SKM-1 (cell line): ENCODE data around the gene AHI1.
A peak's percentile ranks its signal among the peaks of the same experiment; 100 is the strongest.

Experiments used
- DNase-seq: peaks from one replicate; lab custom pipeline; 2025; ENCODE audit not compliant: unreplicated experiment; lab: John Stamatoyannopoulos, UW

The AHI1 gene

GRCh38 chr6:135464634-135465033, 32.9 kb downstream of the AHI1 start:
- DNase-seq: no peak

- DNase-seq: no peak
Observed at GRCh38 chr6:135461208-135461607, 36.3 kb downstream of the AHI1 start.

DNA sequence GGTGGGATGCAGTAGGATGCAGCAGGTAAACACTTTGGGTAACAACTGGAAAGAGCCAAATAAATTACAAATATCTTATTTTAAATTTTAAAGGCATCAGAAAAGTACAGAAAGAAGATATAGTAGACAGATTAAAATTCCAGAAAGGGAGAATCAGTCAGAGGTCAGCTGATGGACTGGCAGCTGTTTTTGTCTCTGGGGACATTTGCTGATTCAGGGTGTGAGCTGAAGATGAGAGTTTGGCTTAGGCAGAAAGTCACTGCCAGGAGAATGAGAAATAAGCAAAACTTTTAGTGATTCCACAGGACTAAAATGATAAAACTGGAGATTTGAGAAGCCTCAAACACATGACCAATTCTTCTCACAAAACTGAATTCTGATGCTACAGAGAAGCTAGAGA, 39.5 kb downstream of the AHI1 start:
- no peak for DNase-seq

- DNase-seq: peak; percentile 21
Observed at GRCh38 chr6:135451617-135452190, 45.8 kb downstream of the AHI1 start.

GRCh38 chr6:135449246-135449645, 48.3 kb downstream of the AHI1 start:
- DNase-seq: no peak

GRCh38 chr6:135440087-135440792, 57.3 kb downstream of the AHI1 start:
- DNase-seq: no peak

- DNase-seq: no peak
Observed at GRCh38 chr6:135439549-135439948, 58.0 kb downstream of the AHI1 start.

DNA sequence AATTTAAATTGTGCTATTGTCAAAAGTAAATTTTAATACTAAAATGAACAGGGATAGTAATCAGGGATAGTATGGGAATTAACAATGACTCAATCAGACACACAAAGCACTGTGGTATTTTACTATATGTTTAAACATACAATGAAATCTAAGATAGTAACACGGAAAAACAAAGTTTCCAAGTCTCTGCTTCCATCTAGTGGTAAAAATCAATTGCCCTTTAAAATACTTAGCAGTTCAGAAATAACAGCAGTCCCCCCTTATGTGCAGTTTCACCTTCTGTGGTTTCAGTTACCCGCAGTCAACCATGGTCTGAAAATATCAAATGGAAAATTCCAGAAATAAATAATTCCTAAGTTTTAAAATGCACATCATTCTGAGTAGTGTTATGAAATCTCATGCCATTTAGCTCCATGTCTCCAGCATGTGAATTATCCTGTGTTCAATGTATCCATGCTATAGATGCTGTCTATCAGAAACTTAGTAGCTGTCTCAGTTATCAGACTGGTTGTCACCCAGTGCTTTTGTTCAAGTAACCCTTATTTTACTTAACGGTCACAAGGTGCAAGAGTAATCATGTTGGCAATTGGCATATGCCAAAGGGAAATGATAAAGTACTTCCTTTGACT, 58.5 kb downstream of the AHI1 start:
- DNase-seq: peak; percentile 41

GRCh38 chr6:135434991-135435390, 62.5 kb downstream of the AHI1 start:
- no peak for DNase-seq

DNA sequence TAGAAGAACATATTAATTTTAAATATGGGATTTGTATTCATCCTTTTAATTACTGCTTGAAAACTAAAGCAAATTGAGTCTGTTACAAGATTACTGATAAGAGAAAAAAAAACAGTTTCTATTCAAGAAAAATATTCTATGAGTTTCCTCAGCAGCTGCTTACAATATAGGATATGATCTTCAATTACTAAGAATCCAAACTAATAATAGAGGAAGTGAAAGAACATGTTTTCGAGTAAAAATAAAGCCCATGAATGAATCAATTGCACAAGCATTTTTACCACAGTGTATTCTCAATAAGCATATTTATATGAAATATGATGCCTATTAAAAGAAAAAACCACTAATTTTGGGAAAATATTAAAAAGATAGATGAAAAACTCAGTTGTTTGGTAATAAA, 63.4 kb downstream of the AHI1 start:
- DNase-seq: no peak

DNA sequence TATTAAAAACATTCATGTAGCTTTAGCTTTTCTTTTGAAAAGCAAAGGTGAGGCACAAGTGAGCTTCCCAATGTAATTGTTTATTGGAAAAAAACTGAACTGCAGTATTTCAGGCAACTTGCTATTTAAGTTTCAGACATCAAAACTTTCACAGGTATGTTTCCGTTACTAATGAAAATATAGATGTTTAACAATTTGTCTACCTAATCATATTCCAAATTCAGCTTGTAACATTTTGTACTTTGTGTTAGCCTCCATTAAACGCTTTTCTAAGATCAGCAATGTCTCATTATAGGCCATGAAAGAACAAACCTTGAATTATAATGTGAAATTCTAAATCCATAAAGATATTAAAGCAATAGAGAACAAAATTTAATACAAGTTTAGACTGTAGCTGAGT, 69.5 kb downstream of the AHI1 start:
- no peak for DNase-seq

- DNase-seq: no peak
Observed at GRCh38 chr6:135426833-135427232, 70.7 kb downstream of the AHI1 start.

DNA sequence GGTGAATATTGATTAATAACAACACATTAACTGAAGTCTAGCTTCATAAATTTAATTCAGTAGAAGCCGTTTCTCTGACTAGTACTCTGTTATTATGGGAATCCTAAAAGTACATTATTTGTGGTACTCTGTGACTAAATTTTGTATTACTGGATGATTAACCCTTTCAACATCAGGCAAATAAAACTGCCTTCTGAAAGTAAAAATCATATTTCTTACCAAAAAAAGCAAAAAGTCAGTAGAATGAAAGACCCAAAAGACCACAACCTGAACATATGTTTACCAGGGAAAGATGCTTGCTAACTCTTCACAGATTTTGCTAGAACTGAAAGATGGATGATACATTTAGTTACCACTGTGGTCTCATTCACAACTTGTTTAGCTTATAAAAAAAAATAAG, 73.2 kb downstream of the AHI1 start:
- DNase-seq: no peak

DNA sequence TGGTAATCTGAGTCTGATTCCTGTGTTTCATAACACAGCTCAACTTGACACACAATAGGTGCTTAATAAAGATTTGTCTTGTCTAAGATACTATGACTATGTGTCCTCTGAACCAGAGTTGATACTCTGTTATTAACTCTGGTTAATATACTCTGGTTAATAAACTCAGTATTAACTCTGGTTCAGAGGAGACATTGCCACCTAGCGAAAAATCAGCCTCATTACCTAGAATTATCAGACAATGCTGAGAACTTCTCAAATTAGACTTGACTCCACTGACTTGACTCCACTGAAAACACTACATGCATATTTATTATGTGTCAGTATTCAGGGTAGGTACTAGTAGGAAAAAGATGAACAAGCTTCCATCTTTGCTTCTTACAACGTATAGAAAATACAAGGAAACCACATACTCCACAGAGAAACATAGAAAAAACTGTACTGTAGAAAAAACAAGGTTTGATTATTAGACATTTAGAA, 73.9 kb downstream of the AHI1 start:
- DNase-seq: peak; percentile 34

DNA sequence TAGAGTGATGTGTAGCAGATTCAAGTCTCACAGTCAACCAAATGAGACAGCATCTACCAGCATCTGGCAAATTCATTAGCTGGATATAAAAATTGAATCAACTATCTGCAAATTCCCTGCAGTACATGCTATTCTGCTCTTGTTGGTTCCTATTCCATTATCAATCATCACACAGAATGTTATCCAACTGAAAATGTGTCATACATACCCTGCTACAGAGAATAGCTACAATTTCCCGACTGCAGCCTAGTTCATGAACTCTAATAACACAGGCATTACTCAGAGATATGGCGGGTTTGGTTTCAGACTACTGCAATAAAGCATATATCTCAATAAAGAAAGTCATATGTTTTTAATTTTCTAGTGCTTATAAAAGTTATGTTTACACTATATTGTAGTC, 78.4 kb downstream of the AHI1 start:
- no peak for DNase-seq

DNA sequence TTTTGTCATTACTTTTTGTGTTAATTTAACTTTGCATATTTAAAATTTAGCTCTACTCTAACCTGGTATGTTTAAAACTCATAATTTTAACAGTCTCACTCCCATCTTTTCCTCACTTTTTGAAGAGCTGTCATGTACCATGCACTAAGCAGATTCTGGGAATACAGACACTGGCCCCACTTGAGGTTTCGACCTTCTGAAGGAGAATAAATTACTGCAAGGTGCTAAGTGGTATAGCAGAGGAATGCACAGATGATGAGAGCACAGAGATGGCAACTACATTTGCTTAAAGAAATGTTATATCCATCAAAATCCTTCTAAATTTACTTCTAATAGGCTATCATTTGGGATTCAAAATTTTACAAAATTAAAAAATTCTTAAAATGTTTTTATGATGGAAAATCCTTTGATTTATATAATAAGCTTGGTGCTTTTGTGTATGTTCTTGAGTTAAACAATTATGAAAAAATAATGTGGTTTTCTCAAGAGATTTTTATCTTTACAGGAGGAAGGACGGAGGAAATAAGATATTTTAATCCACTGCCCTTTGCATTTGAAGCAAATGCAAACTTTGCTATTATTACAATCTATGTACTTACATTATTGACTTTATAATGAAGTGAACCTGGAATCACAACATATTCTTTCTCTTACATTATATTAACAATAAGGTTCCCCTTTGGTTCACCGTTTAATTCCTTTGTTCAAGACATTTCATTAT, 79.3 kb downstream of the AHI1 start:
- DNase-seq: no peak

DNA sequence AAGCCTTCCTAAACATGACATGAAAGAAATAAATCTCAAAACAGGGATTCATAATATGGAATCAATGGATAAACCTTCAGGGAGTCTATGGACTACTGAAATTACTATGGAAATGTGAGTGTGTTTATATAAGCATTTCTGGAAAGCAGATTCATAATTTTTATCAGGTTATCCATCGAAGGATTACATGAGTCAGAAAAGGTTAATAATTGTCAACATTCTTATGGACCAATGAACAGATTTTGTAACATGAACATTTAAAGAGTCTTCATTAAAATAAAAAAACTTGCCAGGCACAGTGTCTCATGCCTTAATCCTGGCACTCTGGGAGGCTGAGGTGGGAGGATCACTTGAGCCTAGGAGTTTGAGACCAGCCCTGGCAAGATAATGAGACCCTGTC, 84.8 kb downstream of the AHI1 start:
- no peak for DNase-seq

DNA sequence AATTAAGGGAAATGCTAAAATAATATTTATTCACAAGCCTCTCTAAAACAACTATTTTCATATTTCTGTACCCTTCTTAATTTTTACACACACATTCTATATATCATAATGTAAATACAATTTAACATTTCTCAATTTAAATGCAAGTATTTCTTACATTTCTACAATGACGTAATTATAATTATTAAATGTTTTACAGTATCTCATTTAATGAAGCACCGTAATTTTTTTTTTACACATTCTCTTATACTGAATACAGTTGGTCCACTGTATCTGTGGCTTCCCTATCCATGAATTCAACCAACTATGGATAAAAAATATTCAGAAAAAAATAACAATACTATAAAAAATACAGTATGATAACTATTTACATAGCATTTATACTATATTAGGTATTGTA, 85.7 kb downstream of the AHI1 start:
- DNase-seq: no peak

GRCh38 chr6:135411339-135411738, 86.2 kb downstream of the AHI1 start:
- no peak for DNase-seq

DNA sequence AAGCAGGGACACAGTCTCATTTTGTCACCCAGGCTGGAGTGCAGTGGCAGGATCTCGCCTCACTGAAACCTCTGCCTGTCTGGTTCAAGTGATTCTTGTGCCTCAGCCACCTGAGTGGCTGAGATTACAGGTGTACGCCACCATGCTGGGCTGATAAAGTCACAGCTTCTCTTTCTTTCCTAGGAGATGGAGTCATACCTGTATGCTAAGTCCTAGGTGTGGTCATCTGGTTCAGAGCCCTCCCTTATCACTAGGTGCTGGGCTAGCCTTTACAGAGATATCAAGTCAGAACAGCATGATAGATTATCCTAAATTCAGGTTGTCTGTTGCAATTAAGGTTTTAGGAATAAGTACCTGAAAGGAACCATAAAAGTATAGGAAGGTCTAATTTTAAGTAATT, 86.7 kb downstream of the AHI1 start:
- no peak for DNase-seq

DNA sequence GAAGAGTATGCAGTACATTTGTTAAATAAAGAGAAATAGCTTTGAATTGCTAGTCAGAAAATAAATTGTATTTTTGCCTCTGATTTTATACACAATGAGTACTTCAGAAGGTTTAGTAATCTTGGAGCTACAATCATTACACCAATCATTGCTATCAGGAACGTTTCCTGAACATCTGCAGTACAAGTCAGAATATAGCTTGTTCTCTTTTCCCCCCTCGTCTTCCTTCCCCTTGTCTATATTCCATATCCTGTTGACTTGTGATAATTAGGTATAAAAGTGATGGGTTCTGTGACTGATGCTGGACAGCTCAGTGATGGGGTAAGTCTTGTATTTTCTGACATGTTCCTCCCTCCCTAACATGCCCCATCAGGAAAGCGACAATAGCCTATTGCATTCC, 94.0 kb downstream of the AHI1 start:
- no peak for DNase-seq

GRCh38 chr6:135402311-135402710, 95.2 kb downstream of the AHI1 start:
- no peak for DNase-seq
